HL-60 (cell line): ENCODE results near the gene GPAT3.

Source experiments
- DNase-seq, 2 experiments: peaks; one replicate each; pipeline ENCODE4 v3.0.0-alpha.2; 2010 to 2020; ENCODE audit warnings: low read depth in 1 of 2, low spot score in 1 of 2
- H3K27ac ChIP-seq: fragments of 250-450 bp; sonication (Bioruptor Pico); replicated peaks from 2 replicates; pipeline ENCODE4 v1.5.1; 2020; ENCODE audit warnings: mild to moderate bottlenecking, moderate library complexity
- H3K27me3 ChIP-seq: fragments of 250-450 bp; sonication (Bioruptor Pico); 2 replicates; pipeline ENCODE4 v1.5.1; 2021; ENCODE audit warnings: mild to moderate bottlenecking, moderate library complexity; ENCODE audit not compliant: insufficient read depth, poor library complexity, severe bottlenecking
- H3K4me3 ChIP-seq: replicated peaks from 2 replicates; pipeline ENCODE4 v1.5.1; 2011; ENCODE audit warnings: mild to moderate bottlenecking, control low read depth, low read length; ENCODE audit not compliant: insufficient read depth
- CTCF ChIP-seq: IDR thresholded peaks from one replicate; pipeline ENCODE4 v1.5.1; 2011; ENCODE audit warnings: low read length, control low read depth, inconsistent platforms; ENCODE audit not compliant: insufficient read depth
- GABPA ChIP-seq: IDR thresholded peaks from 2 replicates; pipeline ENCODE4 v1.6.1; 2012; ENCODE audit warnings: low read depth
- POLR2AphosphoS5 ChIP-seq: IDR thresholded peaks from 2 replicates; pipeline ENCODE4 v1.6.1; 2012; ENCODE audit warnings: low read depth
- REST ChIP-seq: IDR thresholded peaks from 2 replicates; pipeline ENCODE4 v1.6.1; 2012; ENCODE audit warnings: low read depth; ENCODE audit not compliant: insufficient replicate concordance
- SPI1 ChIP-seq: IDR thresholded peaks from 2 replicates; pipeline ENCODE4 v1.6.1; 2012; ENCODE audit warnings: low read depth, mild to moderate bottlenecking, borderline replicate concordance

GPAT3 gene

DNA sequence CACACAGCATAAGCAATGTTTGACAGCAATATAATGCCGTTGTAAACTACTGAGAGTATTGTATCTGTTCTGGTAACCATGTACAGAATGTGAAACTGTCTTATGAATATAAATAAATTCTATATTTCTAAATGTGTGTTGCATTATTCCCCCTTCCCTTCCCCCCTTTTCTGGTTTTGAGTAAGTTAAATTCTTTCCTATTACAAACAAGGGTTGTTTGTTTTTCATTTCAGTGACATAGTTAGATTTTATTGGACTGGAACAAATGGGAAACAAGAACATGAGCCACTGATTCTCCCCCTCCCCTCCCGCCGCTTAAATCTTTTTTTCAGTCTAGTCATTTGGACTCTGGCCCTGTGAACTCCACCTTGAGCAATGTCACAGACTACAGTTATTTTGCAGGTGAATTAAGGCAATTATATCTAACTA, 69.8 kb downstream of the GPAT3 start:
- TF ChIP-seq REST, result no peak
- TF ChIP-seq CTCF, result no peak
- no peak for TF ChIP-seq POLR2AphosphoS5
- no peak for TF ChIP-seq SPI1
- TF ChIP-seq GABPA, result no peak
- Histone ChIP-seq H3K4me3 (no peak overlapping the region), H3K27ac (no peak overlapping the region), H3K27me3 (no peaks in the 10 kb centered on the region)
- no peak for DNase-seq

GRCh38 chr4:83606460-83606859, 70.6 kb downstream of the GPAT3 start:
- TF ChIP-seq CTCF, result no peak
- TF ChIP-seq SPI1, result no peak
- no peak for TF ChIP-seq GABPA
- no peak for TF ChIP-seq REST
- TF ChIP-seq POLR2AphosphoS5, result no peak
- Histone ChIP-seq H3K27me3 (no peaks in the 10 kb centered on the region), H3K27ac (no peak overlapping the region), H3K4me3 (no peak overlapping the region)
- DNase-seq, result no peak

DNA sequence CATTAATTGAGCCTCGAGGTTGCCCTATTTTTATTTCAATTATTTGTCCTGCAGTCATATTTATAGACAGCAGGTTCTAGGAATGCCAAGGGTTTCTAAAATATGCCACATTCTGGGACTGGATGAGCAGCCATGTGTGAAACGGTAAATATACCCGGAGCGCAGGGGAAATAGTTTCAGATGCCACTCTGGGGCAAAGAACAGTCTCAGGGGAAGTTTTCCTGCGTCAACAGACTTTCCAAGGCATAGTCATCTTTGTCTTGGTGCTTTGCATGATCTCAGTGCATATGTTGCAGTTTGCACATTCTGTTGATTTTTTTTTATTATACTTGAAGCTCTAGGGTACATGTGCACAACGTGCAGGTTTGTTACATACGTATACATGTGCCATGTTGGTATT, 71.0 kb downstream of the GPAT3 start:
- Histone ChIP-seq H3K4me3 (no peak overlapping the region), H3K27me3 (no peaks in the 10 kb centered on the region), H3K27ac (no peak overlapping the region)
- no peak for DNase-seq
- TF ChIP-seq POLR2AphosphoS5 (no peak), GABPA (no peak), REST (no peak), CTCF (no peak), SPI1 (no peak)
